OCI-LY3 (cell line): ENCODE results near the gene ARFIP1.
"Not testable (repeated sequence)": the region's sequence is repeated elsewhere in the genome, so short reads cannot be mapped to it uniquely, and the experiment has no call there.

ENCODE experiments used
- H2AFZ ChIP-seq: fragments of 200-600, 300-600 bp; shearing (Covaris generic); 2 replicates; pipeline ENCODE4 v1.6.0; 2014; ENCODE audit warnings: antibody characterized with exemption, low read depth, low read length
- H3K27ac ChIP-seq: fragments of 200-600, 300-600 bp; sonication (generic); 2 replicates; pipeline ENCODE4 v1.5.1; 2014; ENCODE audit warnings: mild to moderate bottlenecking, low read length, moderate library complexity, mixed read lengths
- H3K27me3 ChIP-seq: fragments of 200-600, 300-600 bp; sonication (generic); 2 replicates; pipeline ENCODE4 v1.6.1; 2014; ENCODE audit warnings: low read depth, low read length, mixed read lengths
- H3K36me3 ChIP-seq: fragments of 200-600, 300-600 bp; sonication (generic); replicated peaks from 2 replicates; pipeline ENCODE3; 2014; ENCODE audit warnings: low read depth, low read length, mixed read lengths
- H3K4me1 ChIP-seq: fragments of 300-600, 200-600 bp; sonication (generic); 2 replicates; pipeline ENCODE4 v1.6.1; 2014; ENCODE audit warnings: low read length, mixed read lengths
- H3K4me2 ChIP-seq: fragments of 200-600, 300-600 bp; sonication (generic); 2 replicates; pipeline ENCODE4 v1.6.1; 2014; ENCODE audit warnings: low read length, mixed read lengths
- H3K4me3 ChIP-seq: fragments of 300-600, 200-600 bp; sonication (generic); 2 replicates; pipeline ENCODE4 v1.5.1; 2014; ENCODE audit warnings: antibody characterized with exemption, mild to moderate bottlenecking, low read length, moderate library complexity
- H3K79me2 ChIP-seq: fragments of 300-600, 200-600 bp; shearing (Covaris generic); 2 replicates; pipeline ENCODE4 v1.6.1; 2014; ENCODE audit warnings: mild to moderate bottlenecking, low read length, mixed read lengths
- H3K9ac ChIP-seq: fragments of 300-600, 200-600 bp; shearing (Covaris generic); 2 replicates; pipeline ENCODE4 v1.6.0; 2014; ENCODE audit warnings: mild to moderate bottlenecking, low read length, moderate library complexity
- H3K9me3 ChIP-seq: fragments of 200-600, 300-600 bp; shearing (Covaris generic); 2 replicates; pipeline ENCODE4 v1.6.1; 2014; ENCODE audit warnings: low read length, mixed read lengths; ENCODE audit not compliant: insufficient read depth
- H4K20me1 ChIP-seq: fragments of 200-600, 300-600 bp; sonication (generic); 2 replicates; pipeline ENCODE4 v1.6.1; 2016; ENCODE audit warnings: low read length, mixed read lengths; ENCODE audit not compliant: insufficient read depth
- CTCF ChIP-seq: fragments of 200-600, 300-600 bp; sonication (generic); IDR thresholded peaks from 2 replicates; pipeline ENCODE4 v1.5.1; 2014; ENCODE audit warnings: antibody characterized with exemption, low read length, low read depth
- EZH2phosphoT487 ChIP-seq: fragments of 200-600 bp; shearing (Covaris generic); IDR thresholded peaks from 2 replicates; pipeline ENCODE4 v1.6.1; 2018; ENCODE audit warnings: antibody characterized with exemption, mixed run types, low read depth

ARFIP1 gene

GRCh38 chr4:152850377-152850776 is 70.6 kb downstream of the ARFIP1 start:
- Histone ChIP-seq H3K4me3 (peak overlapping the region; percentile 4), H2AFZ (no peak overlapping the region)

GRCh38 chr4:152851226-152851625 is 71.5 kb downstream of the ARFIP1 start:
- H3K27ac ChIP-seq: no peak overlapping the region
- H3K4me2 ChIP-seq: no peak overlapping the region
- TF ChIP-seq EZH2phosphoT487 (no peak), CTCF (no peak)
- H4K20me1 ChIP-seq: no peaks in the 10 kb centered on the region
- H2AFZ ChIP-seq: no peak overlapping the region
- H3K79me2 ChIP-seq: peaks cover 3% of the 10 kb centered on the region; the same call in 1 of the 2 replicates
- no peak overlapping the region for H3K9ac ChIP-seq
- no peak overlapping the region for H3K4me3 ChIP-seq
- H3K9me3 ChIP-seq: peaks cover 18% of the 10 kb centered on the region
- peaks cover 19% of the 10 kb centered on the region for H3K36me3 ChIP-seq
- H3K27me3 ChIP-seq: no peaks in the 10 kb centered on the region
- peaks cover 21% of the 10 kb centered on the region for H3K4me1 ChIP-seq

More at GRCh38 chr4:152850377-152850776, 70.6 kb downstream of the ARFIP1 start:
- peaks cover 3% of the 10 kb centered on the region; the same call in 1 of the 2 replicates for H3K79me2 ChIP-seq
- no peaks in the 10 kb centered on the region for H3K27me3 ChIP-seq
- TF ChIP-seq EZH2phosphoT487 (no peak), CTCF (no peak)
- H3K27ac ChIP-seq: no peak overlapping the region
- peaks cover 24% of the 10 kb centered on the region for H3K4me1 ChIP-seq
- peak overlapping the region; percentile 44 for H3K4me2 ChIP-seq
- peaks cover 18% of the 10 kb centered on the region for H3K9me3 ChIP-seq
- H3K36me3 ChIP-seq: peaks cover 19% of the 10 kb centered on the region
- no peak overlapping the region for H3K9ac ChIP-seq
- H4K20me1 ChIP-seq: no peaks in the 10 kb centered on the region

GRCh38 chr4:152853293-152853692 is 73.5 kb downstream of the ARFIP1 start:
- H4K20me1 ChIP-seq: no peaks in the 10 kb centered on the region
- H3K4me2 ChIP-seq: no peak overlapping the region
- H3K4me3 ChIP-seq: no peak overlapping the region
- peaks cover 18% of the 10 kb centered on the region for H3K9me3 ChIP-seq
- no peak overlapping the region for H2AFZ ChIP-seq
- no peak overlapping the region for H3K9ac ChIP-seq
- no peaks in the 10 kb centered on the region for H3K27me3 ChIP-seq
- no peak overlapping the region for H3K27ac ChIP-seq
- H3K4me1 ChIP-seq: peaks cover 15% of the 10 kb centered on the region
- H3K79me2 ChIP-seq: peaks cover 3% of the 10 kb centered on the region; the same call in 1 of the 2 replicates
- TF ChIP-seq EZH2phosphoT487 (no peak), CTCF (no peak)
- H3K36me3 ChIP-seq: peaks cover 19% of the 10 kb centered on the region

- H3K27ac ChIP-seq, H3K79me2 ChIP-seq, H4K20me1 ChIP-seq, H3K4me2 ChIP-seq, H3K27me3 ChIP-seq, H3K4me3 ChIP-seq, H2AFZ ChIP-seq, H3K9ac ChIP-seq: not testable (repeated sequence)
- Histone ChIP-seq H3K4me1 (peaks cover 15% of the 10 kb centered on the region), H3K36me3 (peaks cover 19% of the 10 kb centered on the region), H3K9me3 (peaks cover 18% of the 10 kb centered on the region)
Observed at GRCh38 chr4:152854016-152854415, 74.3 kb downstream of the ARFIP1 start.

- Histone ChIP-seq H3K27ac (no peak overlapping the region), H3K36me3 (peaks cover 19% of the 10 kb centered on the region)
- TF ChIP-seq EZH2phosphoT487: no peak
Observed at GRCh38 chr4:152856960-152857359, 77.2 kb downstream of the ARFIP1 start.

More at GRCh38 chr4:152856960-152857359, 77.2 kb downstream of the ARFIP1 start:
- Histone ChIP-seq H3K4me2 (no peak overlapping the region), H2AFZ (no peak overlapping the region), H3K9ac (no peak overlapping the region), H4K20me1 (no peaks in the 10 kb centered on the region), H3K4me3 (no peak overlapping the region), H3K4me1 (no peaks in the 10 kb centered on the region), H3K27me3 (no peaks in the 10 kb centered on the region), H3K9me3 (peaks cover 18% of the 10 kb centered on the region), H3K79me2 (peaks cover 3% of the 10 kb centered on the region; the same call in 1 of the 2 replicates)
